HEK293 (cell line): Measurements from ENCODE around the gene DRD4.

Source experiments
- CTCF ChIA-PET: fragments of 350-600 bp; formaldehyde crosslinking; extraction: SDS; loops from one replicate; lab custom pipeline; 2021; ENCODE audit warnings: antibody characterized with exemption; lab: Yijun Ruan, JAX
- POLR2A ChIA-PET: fragments of 300-600 bp; formaldehyde crosslinking; extraction: SDS; loops from one replicate; lab custom pipeline; 2020; ENCODE audit warnings: antibody characterized with exemption, inconsistent platforms; lab: Yijun Ruan, JAX
- H3K27ac ChIP-seq: fragments of 200-500 bp; sonication (Bioruptor generic); 2 replicates; pipeline ENCODE4 v1.5.1; 2014; ENCODE audit warnings: low read depth, low read length, control low read depth, inconsistent platforms; ENCODE audit errors: extremely low read depth
- H3K36me3 ChIP-seq, 2 experiments: fragments of 200-500 bp in 1 of 2; sonication (Bioruptor generic) in 1 of 2; 1 replicate in 1 of 2; 2 replicates in 1 of 2; pipeline ENCODE4 v1.5.1; 2014 to 2017; ENCODE audit warnings: inconsistent platforms in 2 of 2, low read length in 2 of 2; ENCODE audit not compliant: control insufficient read depth in 2 of 2, insufficient read depth in 1 of 2
- H3K4me1 ChIP-seq: fragments of 200-500 bp; sonication (Bioruptor generic); 2 replicates; pipeline ENCODE4 v1.5.1; 2014; ENCODE audit warnings: mild to moderate bottlenecking, low read length, inconsistent platforms; ENCODE audit not compliant: control insufficient read depth, insufficient read depth
- H3K4me3 ChIP-seq: 2 replicates; pipeline ENCODE4 v1.5.1; 2011; ENCODE audit warnings: low read depth, mild to moderate bottlenecking, control low read depth, low read length, moderate library complexity
- H3K9me3 ChIP-seq: fragments of 200-500 bp; sonication (Bioruptor generic); 2 replicates; pipeline ENCODE4 v1.5.1; 2014; ENCODE audit warnings: low read depth, low read length, inconsistent platforms; ENCODE audit not compliant: control insufficient read depth, insufficient read depth
- EGR2 ChIP-seq: fragments of 450-650 bp; formaldehyde crosslinking; IDR thresholded peaks from 2 replicates; pipeline ENCODE4 v1.5.1; 2016; ENCODE audit warnings: low read depth, missing biosample characterization, missing genetic modification characterization
- HOXD13 ChIP-seq: sonication (generic); formaldehyde crosslinking; IDR thresholded peaks from 2 replicates; pipeline ENCODE4 v1.8.0; 2022; ENCODE audit warnings: missing genetic modification reagents, borderline replicate concordance
- SCRT2 ChIP-seq: fragments of 450-650 bp; formaldehyde crosslinking; IDR thresholded peaks from 2 replicates; pipeline ENCODE4 v1.5.1; 2016; ENCODE audit warnings: missing biosample characterization, missing genetic modification characterization
- ZBTB1 ChIP-seq: fragments of 450-650 bp; formaldehyde crosslinking; IDR thresholded peaks from 2 replicates; pipeline ENCODE4 v1.5.1; 2016; ENCODE audit warnings: missing biosample characterization, missing genetic modification characterization
- ZBTB48 ChIP-seq: fragments of 450-650 bp; formaldehyde crosslinking; IDR thresholded peaks from 2 replicates; pipeline ENCODE4 v1.5.1; 2016; ENCODE audit warnings: missing biosample characterization, missing genetic modification characterization
- ZBTB7A ChIP-seq: fragments of 450-650 bp; formaldehyde crosslinking; IDR thresholded peaks from 2 replicates; pipeline ENCODE4 v1.5.1; 2016; ENCODE audit warnings: low read depth, missing biosample characterization, missing genetic modification characterization
- ZEB2 ChIP-seq: fragments of 450-650 bp; formaldehyde crosslinking; IDR thresholded peaks from 2 replicates; pipeline ENCODE4 v1.5.1; 2016; ENCODE audit warnings: missing biosample characterization, missing genetic modification characterization
- ZNF239 ChIP-seq: fragments of 450-650 bp; formaldehyde crosslinking; IDR thresholded peaks from 2 replicates; pipeline ENCODE4 v1.5.1; 2016; ENCODE audit warnings: missing biosample characterization, missing genetic modification characterization
- ZNF266 ChIP-seq: fragments of 450-650 bp; formaldehyde crosslinking; IDR thresholded peaks from 2 replicates; pipeline ENCODE4 v1.5.1; 2016; ENCODE audit warnings: missing biosample characterization, missing genetic modification characterization, low read depth
- ZNF354C ChIP-seq: fragments of 450-650 bp; formaldehyde crosslinking; IDR thresholded peaks from 2 replicates; pipeline ENCODE4 v1.5.1; 2016; ENCODE audit warnings: missing biosample characterization, missing genetic modification characterization, low read depth, borderline replicate concordance
- ZNF530 ChIP-seq: fragments of 450-650 bp; formaldehyde crosslinking; IDR thresholded peaks from 2 replicates; pipeline ENCODE4 v1.5.1; 2016; ENCODE audit warnings: low read depth, missing biosample characterization, missing genetic modification characterization
- ZNF544 ChIP-seq: fragments of 450-650 bp; formaldehyde crosslinking; IDR thresholded peaks from 2 replicates; pipeline ENCODE4 v1.5.0; 2017; ENCODE audit warnings: missing biosample characterization, missing genetic modification characterization
- ZNF654 ChIP-seq: fragments of 450-650 bp; formaldehyde crosslinking; IDR thresholded peaks from 2 replicates; pipeline ENCODE4 v1.5.1; 2016; ENCODE audit warnings: low read depth, missing biosample characterization, missing genetic modification characterization
- ZNF660 ChIP-seq: fragments of 450-650 bp; IDR thresholded peaks from 2 replicates; pipeline ENCODE4 v1.5.1; 2018; ENCODE audit warnings: missing biosample characterization, mild to moderate bottlenecking, missing genetic modification characterization
- ZNF830 ChIP-seq: fragments of 450-650 bp; IDR thresholded peaks from 2 replicates; pipeline ENCODE4 v1.5.0; 2018; ENCODE audit warnings: missing biosample characterization, missing genetic modification characterization, low read depth, mild to moderate bottlenecking, moderate library complexity
- TF ChIP-seq, protein P1 (sequence below): fragments of 450-650 bp; IDR thresholded peaks from 2 replicates; pipeline ENCODE4 v1.5.1; 2018; ENCODE audit warnings: missing biosample characterization, missing genetic modification characterization
- TF ChIP-seq, protein P2 (sequence below): fragments of 450-650 bp; formaldehyde crosslinking; IDR thresholded peaks from 2 replicates; pipeline ENCODE4 v1.5.1; 2016; ENCODE audit warnings: missing biosample characterization, missing genetic modification characterization
- TF ChIP-seq, protein P3 (sequence below): sonication (generic); formaldehyde crosslinking; IDR thresholded peaks from 2 replicates; pipeline ENCODE4 v1.8.1; 2022; ENCODE audit warnings: mild to moderate bottlenecking, moderate library complexity, missing genetic modification reagents
- TF ChIP-seq, protein P4 (sequence below): fragments of 450-650 bp; IDR thresholded peaks from 2 replicates; pipeline ENCODE4 v1.5.1; 2018; ENCODE audit warnings: missing biosample characterization, mild to moderate bottlenecking, missing genetic modification characterization
- TF ChIP-seq, protein P5 (sequence below): fragments of 450-650 bp; formaldehyde crosslinking; IDR thresholded peaks from 2 replicates; pipeline ENCODE4; 2016; ENCODE audit warnings: missing biosample characterization, missing genetic modification characterization
- TF ChIP-seq, protein P6 (sequence below): fragments of 450-650 bp; formaldehyde crosslinking; IDR thresholded peaks from 2 replicates; pipeline ENCODE4 v1.5.1; 2016; ENCODE audit warnings: missing biosample characterization, missing genetic modification characterization, borderline replicate concordance
- TF ChIP-seq, protein P7 (sequence below): fragments of 450-650 bp; formaldehyde crosslinking; IDR thresholded peaks from 2 replicates; pipeline ENCODE4 v1.5.1; 2016; ENCODE audit warnings: missing biosample characterization, missing genetic modification characterization

The DRD4 gene

DNA sequence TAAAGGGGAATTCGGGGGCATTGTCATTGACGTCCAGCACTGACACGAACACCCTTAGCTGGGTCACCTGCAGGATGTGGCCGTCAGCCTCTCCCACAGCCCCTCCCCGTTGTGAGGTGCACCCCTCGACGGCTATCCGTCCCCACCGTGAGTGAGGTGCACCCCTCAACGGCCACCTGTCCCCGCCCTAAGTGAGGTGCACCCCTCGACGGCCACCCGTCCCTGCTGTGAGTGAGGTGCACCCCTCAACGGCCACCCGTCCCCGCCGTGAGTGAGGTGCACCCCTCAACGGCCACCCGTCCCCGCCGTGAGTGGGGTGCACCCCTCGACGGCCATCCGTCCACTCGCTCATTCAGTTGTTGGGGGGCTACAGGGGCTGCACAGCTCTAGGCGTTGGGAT, 15.2 kb upstream of the DRD4 start (continued):
- TF ChIP-seq, protein P1, sequence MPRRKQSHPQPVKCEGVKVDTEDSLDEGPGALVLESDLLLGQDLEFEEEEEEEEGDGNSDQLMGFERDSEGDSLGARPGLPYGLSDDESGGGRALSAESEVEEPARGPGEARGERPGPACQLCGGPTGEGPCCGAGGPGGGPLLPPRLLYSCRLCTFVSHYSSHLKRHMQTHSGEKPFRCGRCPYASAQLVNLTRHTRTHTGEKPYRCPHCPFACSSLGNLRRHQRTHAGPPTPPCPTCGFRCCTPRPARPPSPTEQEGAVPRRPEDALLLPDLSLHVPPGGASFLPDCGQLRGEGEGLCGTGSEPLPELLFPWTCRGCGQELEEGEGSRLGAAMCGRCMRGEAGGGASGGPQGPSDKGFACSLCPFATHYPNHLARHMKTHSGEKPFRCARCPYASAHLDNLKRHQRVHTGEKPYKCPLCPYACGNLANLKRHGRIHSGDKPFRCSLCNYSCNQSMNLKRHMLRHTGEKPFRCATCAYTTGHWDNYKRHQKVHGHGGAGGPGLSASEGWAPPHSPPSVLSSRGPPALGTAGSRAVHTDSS, result no peak
- TF ChIP-seq, protein P2, sequence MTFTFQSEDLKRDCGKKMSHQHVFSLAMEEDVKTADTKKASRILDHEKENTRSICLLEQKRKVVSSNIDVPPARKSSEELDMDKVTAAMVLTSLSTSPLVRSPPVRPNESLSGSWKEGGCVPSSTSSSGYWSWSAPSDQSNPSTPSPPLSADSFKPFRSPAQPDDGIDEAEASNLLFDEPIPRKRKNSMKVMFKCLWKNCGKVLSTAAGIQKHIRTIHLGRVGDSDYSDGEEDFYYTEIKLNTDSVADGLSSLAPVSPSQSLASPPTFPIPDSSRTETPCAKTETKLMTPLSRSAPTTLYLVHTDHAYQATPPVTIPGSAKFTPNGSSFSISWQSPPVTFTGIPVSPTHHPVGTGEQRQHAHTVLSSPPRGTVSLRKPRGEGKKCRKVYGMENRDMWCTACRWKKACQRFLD (tag by site-specific recombination), result no peak
- no peak for TF ChIP-seq ZNF654 (tag by site-specific recombination)

DNA sequence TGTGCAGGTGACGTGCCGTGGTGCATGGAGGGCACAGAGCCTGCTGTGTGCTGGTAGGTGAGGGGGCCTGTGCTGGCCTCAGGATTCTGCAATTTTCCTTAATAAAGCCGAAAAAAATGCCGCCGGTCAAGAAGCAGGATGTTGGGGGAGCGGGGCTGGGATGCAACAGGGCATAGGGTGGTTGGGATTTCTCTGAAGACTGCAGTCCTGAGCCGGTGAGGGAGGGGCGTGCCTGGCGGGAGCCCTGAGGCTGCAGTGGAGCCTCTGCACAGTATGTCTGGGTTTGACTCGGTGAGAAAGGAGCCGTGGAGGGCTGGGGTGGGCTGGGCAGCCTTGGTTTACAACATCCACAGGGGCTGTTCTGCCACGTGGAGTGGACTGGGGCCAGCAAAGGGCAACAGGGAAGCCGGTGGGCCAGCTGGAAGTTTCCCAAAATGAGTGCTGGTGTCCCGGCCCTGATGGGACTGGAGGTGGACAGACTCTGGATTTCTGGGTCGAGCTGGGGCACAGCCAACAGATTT, 13.7 kb upstream of the DRD4 start:
- TF ChIP-seq SCRT2 (tag by site-specific recombination) (peak; percentile 71), ZBTB48 (tag by site-specific recombination) (no peak), ZEB2 (tag by site-specific recombination) (no peak), EGR2 (no peak), HOXD13 (no peak)
- TF ChIP-seq, all 188 proteins: peak for 1
- no peaks in the 10 kb centered on the region for H3K4me1 ChIP-seq
- no peaks in the 10 kb centered on the region for H3K9me3 ChIP-seq
- POLR2A ChIA-PET, result interaction anchor here (0.6 kb wide), 1 partner anchor 52 kb away, joined by 3 read pairs; no protein-coding TSS in a partner anchor
- no peak overlapping the region for H3K4me3 ChIP-seq
- CTCF ChIA-PET, result interaction anchor here (1.0 kb wide), 1 partner anchor 100 kb away, joined by 4 read pairs; no protein-coding TSS in a partner anchor
- H3K27ac ChIP-seq, result no peak overlapping the region
- peaks cover 0 to 6% of the 10 kb centered on the region in 2 experiments; a peak in 1 of 3 replicates for H3K36me3 ChIP-seq

DNA sequence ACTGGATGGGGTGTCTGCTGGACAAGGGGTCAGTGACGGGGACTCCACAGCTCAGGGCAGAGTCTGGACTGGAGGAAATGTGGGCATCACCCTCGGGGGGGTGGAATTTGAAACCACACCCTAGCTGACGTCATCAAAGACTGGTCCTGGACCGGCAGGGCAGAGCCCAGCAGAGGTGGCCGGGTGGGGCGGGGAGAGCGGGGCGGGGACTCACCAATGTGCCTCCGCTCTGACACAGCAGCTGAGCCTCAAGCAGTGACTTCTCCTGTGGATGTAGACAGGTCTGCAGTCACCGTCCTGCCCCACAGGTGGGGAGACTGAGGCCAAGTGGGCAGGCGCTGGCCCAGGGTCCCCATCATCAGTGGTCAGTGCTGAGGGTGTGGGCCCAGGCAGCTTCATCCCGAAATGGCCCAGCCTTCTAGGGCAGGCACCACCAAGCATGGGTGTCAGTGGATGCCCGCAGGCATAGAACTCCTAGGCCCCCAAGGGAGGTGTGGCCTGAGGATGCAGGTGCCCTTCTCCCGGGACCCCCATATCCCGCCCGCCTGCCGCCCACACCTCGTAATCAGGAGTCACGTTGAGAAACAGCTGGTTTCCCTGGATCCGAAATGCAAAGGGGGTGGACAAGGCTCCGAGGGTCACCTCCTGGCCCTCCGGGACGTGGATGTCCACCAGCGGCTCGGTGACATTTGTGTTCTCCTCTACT, 12.9 kb upstream of the DRD4 start:
- POLR2A ChIA-PET, result no interaction called here
- no peak overlapping the region for H3K4me3 ChIP-seq
- no peaks in the 10 kb centered on the region for H3K9me3 ChIP-seq
- CTCF ChIA-PET, result interaction anchor here (1.0 kb wide), 1 partner anchor 99 kb away, joined by 4 read pairs; no protein-coding TSS in a partner anchor
- peaks cover 0 to 3% of the 10 kb centered on the region in 2 experiments; a peak in 1 of 3 replicates for H3K36me3 ChIP-seq
- no peaks in the 10 kb centered on the region for H3K4me1 ChIP-seq
- no peak overlapping the region for H3K27ac ChIP-seq
- TF ChIP-seq ZNF354C (tag by site-specific recombination) (no peak), ZNF239 (no peak), ZNF830 (tag by site-specific recombination) (no peak), ZNF660 (tag by site-specific recombination) (no peak), ZBTB1 (tag by site-specific recombination) (no peak), ZNF530 (no peak), ZNF544 (no peak), ZBTB7A (tag by site-specific recombination) (no peak), ZNF266 (no peak)
- TF ChIP-seq, protein P3, sequence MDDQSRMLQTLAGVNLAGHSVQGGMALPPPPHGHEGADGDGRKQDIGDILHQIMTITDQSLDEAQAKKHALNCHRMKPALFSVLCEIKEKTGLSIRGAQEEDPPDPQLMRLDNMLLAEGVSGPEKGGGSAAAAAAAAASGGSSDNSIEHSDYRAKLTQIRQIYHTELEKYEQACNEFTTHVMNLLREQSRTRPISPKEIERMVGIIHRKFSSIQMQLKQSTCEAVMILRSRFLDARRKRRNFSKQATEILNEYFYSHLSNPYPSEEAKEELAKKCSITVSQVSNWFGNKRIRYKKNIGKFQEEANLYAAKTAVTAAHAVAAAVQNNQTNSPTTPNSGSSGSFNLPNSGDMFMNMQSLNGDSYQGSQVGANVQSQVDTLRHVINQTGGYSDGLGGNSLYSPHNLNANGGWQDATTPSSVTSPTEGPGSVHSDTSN (CRISPR knock-in tag), result no peak
- TF ChIP-seq, protein P4, sequence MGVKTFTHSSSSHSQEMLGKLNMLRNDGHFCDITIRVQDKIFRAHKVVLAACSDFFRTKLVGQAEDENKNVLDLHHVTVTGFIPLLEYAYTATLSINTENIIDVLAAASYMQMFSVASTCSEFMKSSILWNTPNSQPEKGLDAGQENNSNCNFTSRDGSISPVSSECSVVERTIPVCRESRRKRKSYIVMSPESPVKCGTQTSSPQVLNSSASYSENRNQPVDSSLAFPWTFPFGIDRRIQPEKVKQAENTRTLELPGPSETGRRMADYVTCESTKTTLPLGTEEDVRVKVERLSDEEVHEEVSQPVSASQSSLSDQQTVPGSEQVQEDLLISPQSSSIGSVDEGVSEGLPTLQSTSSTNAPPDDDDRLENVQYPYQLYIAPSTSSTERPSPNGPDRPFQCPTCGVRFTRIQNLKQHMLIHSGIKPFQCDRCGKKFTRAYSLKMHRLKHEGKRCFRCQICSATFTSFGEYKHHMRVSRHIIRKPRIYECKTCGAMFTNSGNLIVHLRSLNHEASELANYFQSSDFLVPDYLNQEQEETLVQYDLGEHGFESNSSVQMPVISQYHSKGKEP (tag by site-specific recombination), result no peak
- TF ChIP-seq, protein P5, sequence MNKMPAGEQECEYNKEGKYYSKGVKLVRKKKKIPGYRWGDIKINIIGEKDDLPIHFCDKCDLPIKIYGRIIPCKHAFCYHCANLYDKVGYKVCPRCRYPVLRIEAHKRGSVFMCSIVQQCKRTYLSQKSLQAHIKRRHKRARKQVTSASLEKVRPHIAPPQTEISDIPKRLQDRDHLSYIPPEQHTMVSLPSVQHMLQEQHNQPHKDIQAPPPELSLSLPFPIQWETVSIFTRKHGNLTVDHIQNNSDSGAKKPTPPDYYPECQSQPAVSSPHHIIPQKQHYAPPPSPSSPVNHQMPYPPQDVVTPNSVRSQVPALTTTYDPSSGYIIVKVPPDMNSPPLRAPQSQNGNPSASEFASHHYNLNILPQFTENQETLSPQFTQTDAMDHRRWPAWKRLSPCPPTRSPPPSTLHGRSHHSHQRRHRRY (tag by site-specific recombination), result no peak
- TF ChIP-seq, protein P6, sequence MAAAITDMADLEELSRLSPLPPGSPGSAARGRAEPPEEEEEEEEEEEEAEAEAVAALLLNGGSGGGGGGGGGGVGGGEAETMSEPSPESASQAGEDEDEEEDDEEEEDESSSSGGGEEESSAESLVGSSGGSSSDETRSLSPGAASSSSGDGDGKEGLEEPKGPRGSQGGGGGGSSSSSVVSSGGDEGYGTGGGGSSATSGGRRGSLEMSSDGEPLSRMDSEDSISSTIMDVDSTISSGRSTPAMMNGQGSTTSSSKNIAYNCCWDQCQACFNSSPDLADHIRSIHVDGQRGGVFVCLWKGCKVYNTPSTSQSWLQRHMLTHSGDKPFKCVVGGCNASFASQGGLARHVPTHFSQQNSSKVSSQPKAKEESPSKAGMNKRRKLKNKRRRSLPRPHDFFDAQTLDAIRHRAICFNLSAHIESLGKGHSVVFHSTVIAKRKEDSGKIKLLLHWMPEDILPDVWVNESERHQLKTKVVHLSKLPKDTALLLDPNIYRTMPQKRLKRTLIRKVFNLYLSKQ (tag by site-specific recombination), result no peak
- TF ChIP-seq, protein P7, sequence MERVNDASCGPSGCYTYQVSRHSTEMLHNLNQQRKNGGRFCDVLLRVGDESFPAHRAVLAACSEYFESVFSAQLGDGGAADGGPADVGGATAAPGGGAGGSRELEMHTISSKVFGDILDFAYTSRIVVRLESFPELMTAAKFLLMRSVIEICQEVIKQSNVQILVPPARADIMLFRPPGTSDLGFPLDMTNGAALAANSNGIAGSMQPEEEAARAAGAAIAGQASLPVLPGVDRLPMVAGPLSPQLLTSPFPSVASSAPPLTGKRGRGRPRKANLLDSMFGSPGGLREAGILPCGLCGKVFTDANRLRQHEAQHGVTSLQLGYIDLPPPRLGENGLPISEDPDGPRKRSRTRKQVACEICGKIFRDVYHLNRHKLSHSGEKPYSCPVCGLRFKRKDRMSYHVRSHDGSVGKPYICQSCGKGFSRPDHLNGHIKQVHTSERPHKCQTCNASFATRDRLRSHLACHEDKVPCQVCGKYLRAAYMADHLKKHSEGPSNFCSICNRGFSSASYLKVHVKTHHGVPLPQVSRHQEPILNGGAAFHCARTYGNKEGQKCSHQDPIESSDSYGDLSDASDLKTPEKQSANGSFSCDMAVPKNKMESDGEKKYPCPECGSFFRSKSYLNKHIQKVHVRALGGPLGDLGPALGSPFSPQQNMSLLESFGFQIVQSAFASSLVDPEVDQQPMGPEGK (tag by site-specific recombination), result 0 out of 2 replicates have a peak, but pooled peaks have one; percentile 30
